Bone marrow (tissue), 2 donors: ENCODE measurements around the gene ENPP3.

Experiments
- DNase-seq, 2 donors: peaks; one replicate each; lab custom pipeline; 2025; lab: John Stamatoyannopoulos, UW

Gene ENPP3

GRCh38 chr6:131636880-131637792 lies at the start of gene ENPP3:
TSS of gene ENPP3 (plus strand) at chr6:131637302. CDS start at chr6:131637385, 83 bp downstream.
- no peak for DNase-seq

GRCh38 chr6:131587909-131588308 lies 49.2 kb upstream of the ENPP3 start:
- DNase-seq, result no peak

GRCh38 chr6:131588643-131589042 lies 48.5 kb upstream of the ENPP3 start:
- no peak for DNase-seq

GRCh38 chr6:131592935-131593334 lies 44.2 kb upstream of the ENPP3 start:
- no peak for DNase-seq

- no peak for DNase-seq
Observed at GRCh38 chr6:131594074-131594473, 43.0 kb upstream of the ENPP3 start.

GRCh38 chr6:131597446-131597845 lies 39.7 kb upstream of the ENPP3 start:
- no peak for DNase-seq

- DNase-seq, result no peak
Observed at GRCh38 chr6:131600716-131601115, 36.4 kb upstream of the ENPP3 start.

- no peak for DNase-seq
Observed at GRCh38 chr6:131602781-131603312, 34.3 kb upstream of the ENPP3 start.

GRCh38 chr6:131613296-131613925 lies 23.7 kb upstream of the ENPP3 start:
- DNase-seq, result no peak

- no peak for DNase-seq
Observed at GRCh38 chr6:131615275-131615674, 21.8 kb upstream of the ENPP3 start.

GRCh38 chr6:131627724-131628682 lies 9.1 kb upstream of the ENPP3 start, which contains the start of gene MED23:
TSS of gene MED23 (minus strand) at chr6:131628242. CDS start at chr6:131628049, 193 bp downstream.
- peak; percentile 93 to 94 for DNase-seq

GRCh38 chr6:131628726-131629125 lies 8.4 kb upstream of the ENPP3 start:
- DNase-seq, result no peak

GRCh38 chr6:131629651-131630050 lies 7.5 kb upstream of the ENPP3 start:
- DNase-seq, result no peak

- no peak for DNase-seq
Observed at GRCh38 chr6:131631625-131632289, 5.3 kb upstream of the ENPP3 start.

GRCh38 chr6:131635384-131636340 lies 1.4 kb upstream of the ENPP3 start:
- DNase-seq, result no peak

GRCh38 chr6:131638013-131638412 lies 911 bp downstream of the ENPP3 start:
- DNase-seq, result no peak

- DNase-seq, result no peak
Observed at GRCh38 chr6:131640100-131640499, 3.0 kb downstream of the ENPP3 start.

GRCh38 chr6:131640576-131640975 lies 3.5 kb downstream of the ENPP3 start:
- no peak for DNase-seq

GRCh38 chr6:131641554-131641953 lies 4.5 kb downstream of the ENPP3 start:
- DNase-seq, result no peak

- DNase-seq, result no peak
Observed at GRCh38 chr6:131642565-131642964, 5.5 kb downstream of the ENPP3 start.
